Left lobe of liver (tissue), 2 donors: Measurements from ENCODE around the gene KLHL17. TPM values are rescaled to one million over a fixed set of nuclear protein-coding genes. Genes with fewer than 3 reads are reported as not detected.

Source experiments
- ATAC-seq: fragments of 200-7000 bp; cut with Tn5 transposase; one replicate; pipeline ENCODE4 v1.9.1; 2020; ENCODE audit warnings: mild to moderate bottlenecking, moderate library complexity
- DNase-seq: peaks from one replicate; pipeline ENCODE4 v3.0.0-alpha.2; 2020; ENCODE audit warnings: low spot score
- total RNA-seq: library from RNA; stranded (reverse); gene quantifications from one replicate; pipeline ENCODE4 v1.2.1, GENCODE V29; 2021
- donor health status: DM: no; HTN: no; CAD: no; lungs with moderate emphysema.
- donor health status: DM: no; HTN: yes; CAD: no.

The KLHL17 gene
- 7.3 TPM for total RNA-seq

- DNase-seq (peak; percentile 74), ATAC-seq (peak; percentile 69)
Observed at GRCh38 chr1:960363-961131, at the start of gene KLHL17. Gene KLHL17, plus strand, starts transcription at chr1:960584. Its CDS starts 110 bp downstream, at chr1:960694.

DNA sequence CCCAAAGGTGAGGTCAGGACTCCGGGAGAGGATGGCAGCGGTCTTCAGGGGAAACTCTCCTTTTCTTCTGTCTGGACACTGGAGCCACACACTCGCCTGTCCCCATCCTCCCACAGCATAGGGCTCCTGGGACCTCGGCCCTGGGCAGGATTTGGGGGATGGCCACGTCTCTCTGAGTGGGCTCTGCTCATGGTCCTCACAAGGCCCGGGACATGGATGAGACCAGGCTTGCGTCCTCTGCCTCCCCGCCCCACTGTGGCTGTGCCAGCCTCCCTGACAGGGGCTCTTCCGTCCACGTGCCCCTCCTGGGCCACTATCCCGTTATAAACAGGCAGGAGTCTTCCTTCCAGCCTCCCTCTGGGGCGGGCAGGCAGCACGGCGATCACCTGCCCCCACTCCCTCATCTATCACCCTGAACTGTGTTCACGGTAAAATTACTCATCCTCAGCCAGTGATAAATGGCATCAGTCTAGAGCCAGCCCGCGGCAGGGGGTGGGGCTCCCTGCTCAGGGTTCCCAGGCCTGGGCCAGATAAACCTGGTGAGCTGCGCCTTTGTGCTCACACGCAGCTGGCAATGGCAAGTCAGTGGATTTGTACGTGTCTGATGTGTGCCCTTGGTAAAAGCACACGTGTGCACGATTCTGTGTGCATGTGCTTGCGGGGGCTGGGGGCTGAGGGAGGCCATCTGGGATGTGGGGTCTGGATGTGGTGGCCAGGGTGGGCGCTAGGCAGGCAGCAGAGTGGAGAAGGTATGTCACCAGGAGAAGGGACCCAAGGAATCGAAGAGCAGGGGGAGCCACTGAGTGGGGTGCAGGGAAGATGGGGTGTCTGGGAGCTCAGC lies 49.3 kb upstream of the KLHL17 start:
- DNase-seq (no peak), ATAC-seq (no peak)

DNA sequence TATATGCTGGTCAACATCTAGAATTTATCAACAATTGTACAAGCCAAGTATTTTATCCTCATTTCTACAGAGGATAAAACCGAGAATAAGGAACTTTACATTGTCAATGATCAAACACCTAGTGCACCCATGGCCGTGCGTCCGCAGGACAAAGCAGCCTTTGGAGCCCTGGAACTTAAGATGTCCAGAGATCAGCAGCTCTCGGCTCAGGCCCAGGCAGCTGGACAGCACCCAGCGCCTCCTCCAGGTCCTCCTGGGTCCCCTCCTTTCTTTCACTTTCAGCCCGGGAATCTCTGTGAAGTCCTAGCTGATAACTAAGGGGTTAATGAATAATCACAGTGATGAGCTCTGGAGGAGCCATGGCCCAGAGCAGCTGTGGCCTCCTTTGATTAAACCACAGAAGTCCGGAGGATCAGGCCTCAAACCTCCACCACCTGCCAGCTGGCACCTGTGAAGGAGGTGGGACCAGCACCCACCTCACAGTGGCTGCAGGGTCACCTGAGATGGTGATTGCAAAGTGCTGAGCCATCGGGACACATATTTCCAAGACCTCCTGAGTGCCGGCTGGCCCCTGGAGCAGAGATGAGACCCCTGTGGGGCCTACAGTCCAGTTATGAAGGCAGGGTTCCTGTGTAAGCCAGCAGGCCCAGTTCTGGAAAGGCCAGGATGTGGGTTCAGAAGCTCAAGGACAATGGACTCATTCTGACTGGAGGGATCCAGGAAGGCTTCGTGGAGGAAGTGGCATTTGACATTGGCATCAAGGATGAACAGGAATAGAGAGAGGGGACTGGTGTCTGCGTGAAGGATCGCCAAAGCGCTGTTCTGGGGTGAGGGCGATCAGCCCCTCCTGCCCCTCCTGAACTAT lies 48.3 kb upstream of the KLHL17 start:
- ATAC-seq (no peak), DNase-seq (no peak)

- ATAC-seq (peak; percentile 60), DNase-seq (peak; percentile 44)
Observed at GRCh38 chr1:912740-913301, 47.6 kb upstream of the KLHL17 start.

- DNase-seq (no peak), ATAC-seq (no peak)
Observed at GRCh38 chr1:913491-914130, 46.8 kb upstream of the KLHL17 start.

DNA sequence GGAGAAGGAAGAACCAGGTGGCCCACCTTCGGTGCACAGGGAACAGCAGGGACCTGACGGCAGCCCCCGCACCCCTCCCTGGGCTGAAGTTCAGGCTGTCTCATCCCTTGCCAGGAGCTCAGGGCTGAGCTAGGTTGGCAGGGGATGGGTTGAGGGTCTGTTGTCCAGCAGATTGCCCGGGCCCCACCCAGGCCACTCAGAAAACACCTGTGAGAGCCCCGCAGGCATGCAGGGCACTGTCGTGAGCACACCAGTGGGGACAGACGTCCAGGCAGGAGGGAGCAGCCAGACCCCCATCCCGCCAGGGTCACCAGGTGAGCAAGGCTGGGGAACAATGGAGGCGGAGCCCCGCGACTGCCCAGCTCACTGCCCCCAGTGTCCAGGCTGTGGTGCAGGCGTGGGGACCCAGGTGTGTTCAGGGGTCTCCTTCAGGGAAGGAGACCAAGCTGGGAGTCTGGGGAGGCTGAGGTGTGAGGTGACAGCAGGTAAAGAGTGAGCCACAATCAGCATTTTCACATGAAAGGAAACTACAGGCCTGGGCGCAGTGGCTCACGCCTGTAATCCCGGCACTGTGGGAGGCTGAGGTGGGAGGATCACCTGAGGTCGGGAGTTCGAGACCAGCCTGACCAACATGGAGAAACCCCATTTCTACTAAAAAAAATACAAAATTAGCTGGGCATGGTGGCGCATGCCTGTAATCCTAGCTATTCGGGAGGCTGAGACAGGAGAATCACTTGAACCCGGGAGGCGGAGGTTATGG lies 46.1 kb upstream of the KLHL17 start:
- DNase-seq (no peak), ATAC-seq (no peak)

- DNase-seq (no peak), ATAC-seq (no peak)
Observed at GRCh38 chr1:914891-915280, 45.5 kb upstream of the KLHL17 start.

DNA sequence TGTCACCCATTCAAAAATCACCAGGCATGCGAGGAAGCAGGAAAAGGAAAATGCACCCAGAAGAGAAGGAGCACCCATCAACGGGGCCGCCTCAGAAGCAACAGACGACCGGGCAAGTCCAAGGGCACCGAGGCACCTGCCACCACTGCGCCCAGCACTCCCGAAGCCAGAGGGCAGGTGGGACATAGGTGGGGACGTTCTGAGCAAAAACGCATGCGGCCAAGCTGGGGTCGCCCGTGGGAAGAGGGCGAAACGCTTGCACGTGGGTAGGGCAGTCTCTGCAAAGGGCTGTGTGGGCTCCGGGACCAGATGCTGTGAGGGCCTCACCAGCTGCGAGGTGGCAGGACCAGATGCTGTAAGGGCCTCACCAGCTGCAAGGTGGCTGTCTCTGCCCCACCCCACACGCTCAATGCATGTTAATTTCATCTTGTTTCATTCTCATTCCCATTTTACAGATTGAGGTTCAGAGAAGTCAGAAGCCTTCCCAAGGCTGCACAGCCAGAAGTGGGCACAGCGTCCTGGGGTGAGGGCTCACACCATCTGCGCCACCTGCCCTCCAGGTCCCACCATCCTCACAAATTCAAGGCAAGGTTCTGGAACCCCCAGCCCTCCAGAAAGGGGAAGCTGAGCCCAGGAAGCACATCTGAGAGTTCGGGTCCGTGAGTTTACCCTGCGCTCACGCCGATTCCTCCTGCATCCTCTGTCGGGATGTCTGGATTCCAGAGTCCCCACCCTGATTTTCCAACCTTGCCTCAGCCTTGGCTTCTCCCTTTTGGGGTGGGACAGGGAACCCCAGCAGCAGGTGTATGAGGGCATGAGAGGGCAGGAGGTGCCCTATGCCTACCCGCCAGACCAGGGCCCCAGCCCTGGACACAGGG lies 44.9 kb upstream of the KLHL17 start:
- DNase-seq (no peak), ATAC-seq (no peak)

DNA sequence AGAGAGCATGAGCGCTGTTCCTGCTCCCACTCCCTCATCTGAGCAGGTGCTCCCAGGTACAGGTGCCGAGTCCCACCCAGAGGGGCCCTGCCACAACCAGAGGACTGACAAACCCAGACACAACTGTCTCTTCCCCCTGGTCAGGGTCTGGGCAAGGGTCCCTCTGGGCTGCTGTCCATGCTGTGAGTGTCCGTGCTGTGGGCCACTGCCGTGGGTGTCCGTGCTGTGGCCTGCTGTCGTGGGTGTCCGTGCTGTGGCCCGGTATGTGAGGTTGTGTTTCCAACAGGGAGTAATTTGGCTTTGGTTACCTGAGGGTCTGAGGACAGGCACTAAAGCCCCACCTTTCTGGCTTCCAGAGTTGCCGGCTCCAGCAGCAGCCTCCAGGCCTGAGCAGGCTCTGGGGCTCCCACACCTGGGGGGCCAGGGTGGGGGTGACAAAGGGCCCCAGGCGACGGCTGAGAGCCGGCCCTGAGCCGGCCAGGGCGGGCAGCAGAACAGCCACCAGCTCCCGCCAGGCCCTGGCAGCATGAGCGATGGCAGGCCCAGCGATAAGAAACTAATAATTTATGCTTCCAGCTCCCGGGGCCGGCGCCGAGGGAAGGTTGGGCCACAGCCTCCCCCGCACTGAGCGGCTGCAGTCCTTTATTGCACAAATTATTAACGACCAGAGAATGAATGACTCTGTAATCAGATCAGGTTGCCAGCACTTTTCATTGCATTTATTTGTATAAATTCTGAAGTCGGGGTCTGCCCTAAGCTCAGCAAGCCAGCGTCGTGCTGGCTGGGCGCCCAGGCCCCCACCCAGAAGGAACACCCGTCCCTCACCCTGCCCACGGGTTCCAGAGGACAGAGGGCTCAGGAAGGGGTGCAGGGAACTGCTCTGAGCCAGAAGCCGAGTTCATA lies 44.0 kb upstream of the KLHL17 start:
- peak; percentile 31 for ATAC-seq
- no peak for DNase-seq

DNA sequence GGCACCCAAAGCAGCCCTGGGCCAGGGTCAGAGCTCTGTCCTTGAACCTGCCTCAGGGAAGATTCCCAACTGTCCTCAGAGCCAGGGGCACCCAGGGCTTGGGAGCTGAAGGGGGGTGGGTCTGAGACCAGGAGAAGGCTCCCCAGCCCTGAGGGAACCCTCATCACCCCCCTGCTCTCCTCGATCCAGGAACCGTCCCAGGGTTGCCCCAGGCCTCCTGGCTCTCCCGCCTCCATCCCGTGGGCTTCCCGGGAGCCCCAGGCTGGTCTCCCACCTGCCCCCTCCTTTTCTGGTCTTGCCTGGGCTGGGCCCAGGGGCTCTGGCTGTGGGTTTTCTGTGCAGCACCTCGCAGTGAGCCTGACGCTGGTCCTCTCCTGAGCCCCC lies 43.3 kb upstream of the KLHL17 start:
- DNase-seq = no peak
- ATAC-seq = no peak

DNA sequence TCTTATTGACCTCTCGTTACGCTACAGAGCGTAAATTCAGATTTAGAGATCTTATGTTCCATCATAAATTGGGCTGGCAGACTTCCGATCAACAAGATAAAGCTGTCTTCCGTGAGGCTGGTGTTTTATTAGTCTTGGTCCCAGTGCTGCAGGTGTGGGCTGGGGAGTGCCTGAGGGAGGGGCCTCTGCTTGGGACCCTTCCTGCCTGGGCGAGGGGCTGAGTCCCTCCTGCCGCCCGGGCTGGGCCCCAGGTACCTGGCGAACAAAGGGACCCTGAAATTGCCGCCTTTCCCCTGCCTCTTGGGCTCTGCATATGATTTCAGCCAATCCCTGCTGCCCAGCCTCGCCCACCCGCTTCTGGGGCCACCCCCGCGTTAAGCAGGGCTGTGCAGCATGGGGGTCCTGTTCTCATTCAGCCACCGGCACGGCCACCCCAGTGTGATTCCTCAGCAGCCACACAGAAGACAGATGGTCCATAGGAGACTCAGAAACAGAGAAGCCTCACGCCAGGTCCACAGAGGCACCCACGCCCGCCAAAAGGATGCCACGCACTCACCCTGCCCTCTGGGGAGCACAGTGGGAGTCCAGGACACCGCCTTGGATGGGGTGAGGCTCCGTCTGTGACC lies 42.8 kb upstream of the KLHL17 start:
- DNase-seq = no peak
- no peak for ATAC-seq

- DNase-seq = no peak
- ATAC-seq = no peak
Observed at GRCh38 chr1:918353-918752, 42.0 kb upstream of the KLHL17 start.

DNA sequence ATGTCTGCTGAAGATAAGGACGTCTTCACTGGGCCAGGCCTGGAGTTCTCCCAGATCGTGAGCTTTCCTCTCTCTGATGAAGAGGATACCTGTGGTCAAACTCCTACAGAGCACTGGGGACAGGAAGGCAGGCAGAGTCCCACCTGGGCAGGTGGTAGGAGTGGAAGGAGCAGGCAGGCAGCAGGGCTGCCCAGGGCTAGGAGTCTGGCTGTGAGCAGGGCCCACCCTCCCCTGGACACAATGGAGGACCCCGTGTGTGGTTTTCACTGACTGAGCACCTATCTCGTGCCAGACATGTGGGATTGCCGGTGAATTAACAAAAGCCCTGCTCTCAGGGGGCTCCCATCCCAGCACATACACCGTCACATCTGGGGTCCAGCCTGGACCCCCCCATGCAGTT lies 41.5 kb upstream of the KLHL17 start:
- ATAC-seq (no peak), DNase-seq (no peak)

- no peak for DNase-seq
- no peak for ATAC-seq
Observed at GRCh38 chr1:919271-919872, 41.0 kb upstream of the KLHL17 start.

- no peak for DNase-seq
- no peak for ATAC-seq
Observed at GRCh38 chr1:920010-920409, 40.4 kb upstream of the KLHL17 start.

- DNase-seq (no peak), ATAC-seq (no peak)
Observed at GRCh38 chr1:920521-920920, 39.9 kb upstream of the KLHL17 start.
